NCI-H2196 treated with DMSO at 0.1 percent for 48 hours (cell line): ENCODE data around the gene CKS1B.

Experiments
- DNase-seq: peaks from one replicate; lab custom pipeline; 2025; ENCODE audit not compliant: unreplicated experiment; lab: John Stamatoyannopoulos, UW

Gene CKS1B

DNA sequence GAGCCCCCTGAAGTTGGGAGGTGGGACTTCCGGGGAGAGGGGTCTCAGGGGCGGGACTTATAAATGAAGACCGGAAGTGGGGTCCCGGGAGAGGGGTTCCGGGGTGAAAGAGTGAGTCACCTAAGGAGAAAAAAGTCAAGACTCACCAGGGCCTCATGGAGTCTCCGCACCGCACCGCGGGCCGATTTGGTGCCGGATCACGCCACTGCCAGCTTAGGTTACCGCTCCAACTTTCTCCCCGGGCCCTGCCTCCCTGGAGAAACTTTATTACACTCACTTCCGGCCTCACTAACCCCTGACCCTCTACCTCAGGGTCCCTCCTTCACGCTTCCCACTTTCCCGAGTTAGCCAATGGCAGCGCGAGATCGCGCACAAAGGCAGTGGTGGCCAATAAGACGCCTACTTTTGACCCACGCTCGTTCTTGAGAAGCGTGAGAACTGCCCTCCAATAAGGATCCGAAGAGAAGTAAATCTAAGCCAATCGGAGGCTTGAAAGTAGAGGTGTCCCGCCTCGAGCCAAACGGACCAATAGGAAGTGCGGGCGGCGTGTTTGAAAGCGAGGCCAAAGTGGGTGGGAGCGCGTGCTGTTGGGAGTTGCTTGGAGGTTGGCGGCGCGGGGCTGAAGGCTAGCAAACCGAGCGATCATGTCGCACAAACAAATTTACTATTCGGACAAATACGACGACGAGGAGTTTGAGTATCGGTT, at the start of gene CKS1B:
TSS of gene CKS1B (plus strand) at position 580 of the 706 bp plus-strand sequence. CDS start at position 645, 65 bp downstream.
- peak; percentile 99 for DNase-seq

DNA sequence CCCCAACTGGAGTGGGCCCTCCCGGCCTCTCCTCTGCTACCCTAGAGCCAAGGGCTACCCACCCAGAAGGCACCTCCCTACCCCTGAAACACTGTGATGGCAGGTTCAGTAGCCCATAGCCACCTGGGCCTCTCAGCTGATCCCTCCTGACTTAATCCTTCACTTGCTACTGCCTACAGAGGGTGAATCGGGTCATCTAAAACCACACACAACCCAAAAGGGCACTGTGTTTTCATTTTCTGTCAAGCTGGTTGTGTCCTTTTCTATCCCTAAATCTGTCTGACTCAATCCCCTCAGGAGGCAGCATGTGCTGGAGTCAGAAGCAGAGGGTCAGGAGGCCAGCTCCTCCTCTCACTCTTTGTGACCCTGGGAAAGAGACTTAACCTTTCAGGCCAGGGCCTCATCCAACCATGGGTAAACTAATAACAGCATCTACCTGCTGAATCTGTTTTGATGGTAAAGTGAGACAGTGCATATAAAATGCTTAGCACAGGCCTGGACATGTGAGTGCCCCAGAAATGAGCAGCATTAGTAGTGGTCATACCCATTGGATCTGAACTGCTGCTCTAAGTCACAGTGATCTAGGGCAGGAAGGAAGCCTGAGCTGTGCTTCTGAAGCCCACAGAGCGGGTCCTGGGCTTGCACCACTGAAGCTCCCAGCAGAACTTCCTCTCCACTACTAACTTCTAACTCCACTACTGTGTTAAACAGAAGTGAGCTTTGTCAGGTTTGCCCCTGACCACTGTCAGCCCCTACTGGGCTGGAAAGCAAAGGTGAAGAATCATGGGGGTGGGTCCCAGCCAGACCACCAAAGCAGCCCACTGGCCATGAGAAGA, 48.9 kb upstream of the CKS1B start:
- no peak for DNase-seq

DNA sequence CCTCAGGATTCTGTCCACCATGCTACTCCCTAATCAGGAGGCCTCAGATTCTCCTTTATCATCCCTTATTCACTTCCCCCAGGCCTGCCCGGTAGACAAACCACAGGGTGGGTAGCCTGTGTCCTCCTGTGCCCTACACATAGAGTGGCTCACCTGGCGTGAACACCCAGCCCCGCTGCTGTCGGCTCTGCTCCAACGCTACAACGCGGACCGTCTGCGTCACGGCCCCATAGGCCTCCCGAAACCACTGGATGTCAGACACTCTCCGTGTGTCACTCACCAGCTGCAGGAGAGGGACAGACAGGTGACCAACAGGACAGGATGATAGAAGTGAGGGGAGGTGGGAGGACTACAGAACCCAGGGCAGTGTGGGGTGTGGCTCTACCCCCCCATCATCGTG, 48.3 kb upstream of the CKS1B start:
- no peak for DNase-seq

DNA sequence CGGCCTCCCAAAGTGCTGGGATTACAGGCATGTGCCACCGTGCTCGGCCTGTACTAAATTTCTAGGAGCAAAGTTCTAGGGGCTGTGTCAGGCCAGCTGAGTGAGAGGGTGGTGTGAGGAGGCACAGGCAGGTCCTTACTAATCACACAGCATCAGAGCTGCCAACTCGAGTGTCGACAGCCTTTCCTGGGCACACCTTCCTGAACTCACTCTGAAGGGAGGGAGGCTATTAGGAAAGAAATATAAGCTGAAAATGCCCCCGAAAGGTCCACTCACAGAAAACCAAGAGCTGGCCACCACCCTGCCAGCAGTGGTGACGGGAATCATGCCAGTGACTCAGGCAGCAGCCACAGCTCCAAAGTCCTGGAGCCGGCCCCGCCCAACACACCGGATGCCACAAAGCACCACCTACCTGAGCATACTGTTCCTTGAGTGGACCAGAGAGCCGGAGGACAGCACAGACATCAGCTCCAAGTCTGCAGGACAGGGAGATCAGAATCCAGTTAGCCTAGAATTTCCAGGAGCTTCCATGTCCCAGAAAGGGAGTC, 42.5 kb upstream of the CKS1B start:
- no peak for DNase-seq

DNA sequence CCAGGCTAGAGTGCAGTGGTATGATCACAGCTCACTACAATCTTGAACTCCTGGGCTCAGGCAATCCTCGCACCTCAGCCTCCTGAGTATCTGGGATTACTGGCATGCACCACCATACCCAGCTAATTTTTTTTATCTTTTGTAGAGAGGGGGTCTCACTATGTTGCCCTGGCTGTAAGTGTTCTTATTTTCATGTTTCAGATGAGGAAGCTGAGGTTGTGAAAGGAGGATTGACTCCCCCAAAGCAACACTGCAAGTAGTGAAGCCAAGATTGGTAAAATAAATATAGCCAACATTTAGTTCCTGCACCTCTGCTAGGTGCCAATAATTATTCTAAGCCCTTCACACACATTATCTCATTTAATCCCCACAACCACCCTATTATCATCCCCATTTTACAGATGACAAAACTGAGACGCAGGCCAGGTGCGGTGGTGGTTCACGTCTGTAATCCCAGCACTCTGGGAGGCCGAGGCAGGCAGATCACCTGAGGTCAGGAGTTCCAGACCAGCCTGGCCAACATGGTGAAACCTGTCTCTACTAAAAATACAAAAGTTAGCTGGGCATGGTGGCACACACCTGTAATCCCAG, 40.0 kb upstream of the CKS1B start:
- DNase-seq = no peak

DNA sequence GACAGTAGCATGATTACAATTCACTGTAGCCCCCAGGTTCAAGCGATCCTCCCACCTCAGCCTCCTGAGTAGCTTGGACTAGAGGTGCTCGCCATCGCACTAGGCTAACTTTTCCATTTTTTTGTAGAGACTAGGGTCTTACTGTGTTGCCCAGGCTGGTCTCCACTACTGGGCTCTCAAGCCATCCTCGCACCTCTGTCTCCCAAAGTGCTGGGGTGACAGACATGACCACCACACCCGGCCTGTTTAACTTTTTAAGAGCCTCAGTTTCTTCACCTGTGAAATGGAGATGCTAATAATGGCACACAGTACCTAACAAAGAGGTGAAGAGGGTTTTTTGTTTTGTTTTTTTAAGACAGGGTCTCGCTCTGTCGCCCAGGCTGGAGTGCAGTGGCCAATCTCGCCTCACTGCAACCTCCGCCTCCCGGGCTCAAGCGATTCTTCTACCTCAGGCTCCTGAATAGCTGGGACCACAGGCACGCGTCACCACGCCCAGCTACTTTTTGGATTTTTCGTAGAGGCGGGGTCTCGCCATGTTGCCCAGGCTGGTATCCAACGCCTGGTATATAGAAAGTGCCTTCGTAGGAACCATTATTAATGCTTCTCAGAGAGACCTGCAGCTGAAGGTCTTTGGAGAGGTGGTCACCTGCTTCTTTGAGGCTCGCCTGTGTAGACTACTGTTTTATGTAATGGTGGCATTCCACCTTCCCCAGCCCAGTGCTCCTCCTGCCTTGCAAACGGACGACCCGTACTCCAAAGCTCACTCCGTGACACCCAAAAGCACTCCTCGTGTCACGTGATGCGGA, 38.5 kb upstream of the CKS1B start:
- DNase-seq = no peak

DNA sequence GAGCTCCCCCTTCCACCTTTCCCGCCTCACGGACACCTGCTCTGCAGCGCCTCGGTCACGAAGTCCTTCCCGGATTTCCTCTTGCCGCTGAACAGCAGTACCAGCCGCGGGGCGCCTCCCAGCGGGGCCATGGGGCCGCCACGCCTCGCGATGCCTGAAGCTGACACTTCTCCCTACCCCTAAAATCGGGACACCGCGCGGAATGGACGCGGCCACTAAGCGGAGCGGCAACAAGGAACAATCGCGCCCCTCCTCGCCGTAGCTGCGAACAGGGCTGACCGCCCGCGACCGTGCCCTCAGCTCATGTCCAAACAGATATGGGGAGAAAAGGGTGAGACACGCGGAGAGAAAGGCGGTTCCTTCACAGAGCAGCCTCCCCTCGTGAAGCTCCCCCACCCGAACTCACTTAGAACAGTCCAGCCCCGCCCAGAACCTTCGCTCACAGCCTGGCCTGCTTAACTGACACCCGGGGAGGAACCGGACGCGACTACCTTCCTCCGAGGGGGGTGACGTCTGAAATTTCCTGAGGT, 37.9 kb upstream of the CKS1B start, which contains the start of gene PMVK:
TSS of gene PMVK (minus strand) at position 165 of the 530 bp plus-strand sequence. CDS start at position 131, 34 bp downstream.
- peak; percentile 97 for DNase-seq

DNA sequence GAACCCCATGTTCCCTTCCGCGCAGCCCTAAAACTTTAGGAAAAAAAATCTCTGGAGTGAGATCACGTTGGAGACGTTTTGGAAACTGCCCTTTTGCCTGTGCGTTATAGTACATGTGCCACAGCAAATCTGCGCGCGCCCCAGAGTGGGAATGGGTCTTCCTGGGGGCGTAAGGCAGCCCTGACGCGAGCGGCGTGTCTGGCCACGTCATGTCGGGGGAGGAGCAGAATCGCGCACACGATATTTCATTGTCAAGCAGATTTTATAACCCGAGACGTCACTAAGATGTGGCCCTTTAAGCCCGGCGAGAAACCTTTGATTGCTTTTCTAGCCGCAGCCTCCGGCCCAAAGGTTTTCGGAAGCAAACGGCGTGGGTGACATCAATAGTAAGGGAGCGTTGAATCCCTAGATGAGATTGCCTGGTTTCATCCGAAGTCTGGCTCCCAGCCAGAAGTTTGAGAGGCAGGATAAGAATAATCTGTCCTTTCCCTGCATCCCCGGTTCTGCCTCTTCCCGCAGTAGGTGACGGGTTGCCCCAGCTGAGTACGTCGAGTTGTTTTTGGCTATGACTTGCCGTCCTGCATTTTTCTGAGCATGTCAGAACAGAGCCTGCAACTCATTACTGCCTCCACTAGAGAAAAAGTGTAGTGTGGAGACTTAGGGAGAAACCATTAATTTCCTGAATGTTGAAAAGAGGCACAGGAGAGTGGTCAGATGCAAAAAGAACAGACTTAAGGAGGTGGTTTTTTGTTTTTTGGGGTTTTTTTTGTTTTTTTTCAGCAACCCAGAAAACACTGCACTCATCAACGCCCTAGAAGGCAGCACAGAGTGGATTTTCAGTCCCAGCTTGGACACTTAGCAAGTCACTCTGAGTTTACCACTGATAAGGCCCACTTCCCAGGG, 37.1 kb upstream of the CKS1B start:
- DNase-seq = peak; percentile 76

DNA sequence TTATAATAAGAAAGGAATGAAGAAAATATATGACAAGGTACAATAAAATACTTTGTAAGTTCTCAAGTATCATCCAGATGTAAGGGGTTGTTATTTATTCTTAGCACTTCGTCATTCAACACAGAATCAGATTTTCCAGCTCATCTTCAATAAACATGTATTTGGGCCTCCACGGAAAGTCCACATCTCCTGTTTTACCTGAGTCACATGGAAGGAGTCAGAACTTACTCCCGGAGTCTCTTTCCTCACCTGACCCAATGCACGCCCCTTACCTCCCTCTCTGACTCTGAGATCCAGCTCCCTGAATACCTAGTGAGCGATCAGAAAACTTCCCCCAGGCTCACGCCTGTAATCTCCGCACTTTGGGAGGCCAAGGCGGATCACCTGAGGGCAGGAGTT, 36.5 kb upstream of the CKS1B start:
- no peak for DNase-seq

DNA sequence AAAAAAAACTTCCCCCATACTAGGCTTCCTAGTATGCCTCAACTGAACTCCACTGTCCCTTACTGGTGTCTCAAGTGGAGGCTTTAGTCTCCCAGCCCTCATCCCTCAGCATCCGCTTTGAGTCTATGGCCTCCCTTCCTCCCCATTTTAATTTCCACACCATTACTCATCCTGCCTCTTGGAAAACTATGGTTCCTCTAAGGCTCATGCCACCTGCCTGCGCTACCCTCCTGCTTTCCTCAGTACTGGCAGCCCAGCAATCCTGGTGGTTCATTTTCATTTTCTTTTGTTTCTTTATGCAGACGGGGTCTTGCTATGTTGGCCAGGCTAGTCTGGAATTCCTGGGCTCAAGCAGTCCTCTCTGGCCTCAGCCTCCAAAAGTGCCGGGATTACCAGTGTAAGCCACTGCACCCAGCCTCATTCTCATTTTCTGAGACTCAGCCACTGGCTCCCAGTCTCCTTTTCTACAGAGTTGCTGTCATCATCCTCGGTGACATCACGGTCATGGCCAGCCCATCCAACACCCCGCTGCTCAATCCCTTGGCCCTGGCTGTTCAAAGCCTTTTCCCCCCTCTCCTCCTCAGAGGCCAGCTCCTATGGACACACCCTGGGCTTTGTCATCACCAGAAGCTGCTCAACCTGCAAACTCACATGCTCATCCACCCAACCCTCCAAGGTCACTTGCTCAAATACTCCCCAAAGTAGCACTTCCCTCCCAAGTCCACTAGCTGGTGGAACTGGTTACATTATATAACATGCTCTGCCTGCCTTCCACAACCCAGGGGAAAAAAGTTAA, 35.7 kb upstream of the CKS1B start:
- DNase-seq = no peak

DNA sequence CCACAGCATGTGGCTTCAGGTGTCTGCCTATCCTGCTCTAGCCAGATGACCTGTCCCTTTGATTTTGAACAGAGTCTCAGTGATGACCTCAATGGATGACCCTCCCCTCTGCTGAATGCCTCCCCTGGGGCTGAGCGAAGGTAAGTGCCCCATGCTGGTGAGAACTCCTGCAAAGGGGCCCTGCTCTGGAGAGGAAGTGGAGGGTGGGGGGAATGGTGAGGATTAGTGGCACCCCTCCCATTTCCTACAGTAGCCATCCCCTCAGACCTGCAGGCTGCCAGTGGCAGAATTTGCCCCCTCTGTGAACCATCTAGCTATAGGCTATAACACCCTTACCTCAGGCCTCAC, 34.3 kb upstream of the CKS1B start:
- DNase-seq = no peak

DNA sequence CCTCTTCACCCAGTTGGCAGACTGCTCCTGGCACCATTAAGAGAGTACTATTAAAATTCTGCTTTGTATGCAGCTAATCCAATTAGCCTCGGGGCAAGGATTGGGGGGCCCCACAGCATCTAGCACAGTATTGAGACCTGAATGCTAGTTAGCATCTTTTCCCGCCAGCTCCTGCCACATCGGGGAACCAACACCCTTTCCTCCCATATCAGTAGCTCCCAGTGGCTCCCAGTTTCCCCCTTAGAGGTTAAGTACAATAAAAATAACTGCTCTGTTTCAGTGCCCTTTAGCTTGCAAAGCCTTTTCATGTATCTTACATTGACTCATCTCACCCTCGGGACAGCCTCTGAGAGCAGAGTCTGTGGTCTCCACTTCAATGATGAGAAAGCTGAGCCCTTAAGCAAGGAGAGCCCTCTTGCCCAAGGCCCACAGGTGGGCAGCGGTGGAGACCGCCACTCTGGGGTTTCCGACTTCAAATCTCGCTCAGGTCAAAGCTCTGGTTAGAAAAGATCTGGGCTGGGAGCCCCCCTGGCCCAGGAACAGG, 33.8 kb upstream of the CKS1B start:
- DNase-seq = no peak

DNA sequence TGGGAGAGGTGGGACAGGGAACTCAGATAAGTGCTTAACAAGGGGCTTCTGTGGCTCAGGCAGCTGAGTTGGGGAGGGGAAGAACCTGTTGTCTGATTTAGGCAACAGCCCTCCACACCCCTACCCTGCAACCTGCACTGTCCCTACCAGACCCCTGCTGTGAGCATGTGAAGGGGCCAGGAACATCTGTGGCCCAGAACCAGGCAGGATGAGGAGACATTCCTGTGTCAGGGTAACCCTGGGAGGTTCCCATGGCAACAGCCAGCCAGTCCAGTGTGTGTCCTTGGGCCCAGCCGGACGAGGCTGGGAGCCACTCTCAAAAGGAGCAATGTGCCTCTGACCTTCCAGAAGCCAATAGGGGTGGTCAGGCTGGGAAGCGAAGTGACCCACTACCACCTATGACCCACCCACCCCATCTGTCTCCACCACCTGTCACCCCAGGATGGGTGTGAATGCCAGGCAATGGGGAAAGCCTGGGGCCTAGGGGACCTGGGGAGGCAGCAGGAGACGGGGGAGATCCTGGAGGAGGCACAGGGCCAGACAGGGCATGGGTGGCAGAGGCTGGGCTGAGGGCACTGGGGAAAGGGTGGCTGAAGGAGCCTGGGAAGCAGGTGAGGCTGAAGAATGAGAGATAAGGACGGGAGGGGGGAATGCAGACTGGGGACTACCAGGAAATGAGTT, 33.0 kb upstream of the CKS1B start:
- no peak for DNase-seq

DNA sequence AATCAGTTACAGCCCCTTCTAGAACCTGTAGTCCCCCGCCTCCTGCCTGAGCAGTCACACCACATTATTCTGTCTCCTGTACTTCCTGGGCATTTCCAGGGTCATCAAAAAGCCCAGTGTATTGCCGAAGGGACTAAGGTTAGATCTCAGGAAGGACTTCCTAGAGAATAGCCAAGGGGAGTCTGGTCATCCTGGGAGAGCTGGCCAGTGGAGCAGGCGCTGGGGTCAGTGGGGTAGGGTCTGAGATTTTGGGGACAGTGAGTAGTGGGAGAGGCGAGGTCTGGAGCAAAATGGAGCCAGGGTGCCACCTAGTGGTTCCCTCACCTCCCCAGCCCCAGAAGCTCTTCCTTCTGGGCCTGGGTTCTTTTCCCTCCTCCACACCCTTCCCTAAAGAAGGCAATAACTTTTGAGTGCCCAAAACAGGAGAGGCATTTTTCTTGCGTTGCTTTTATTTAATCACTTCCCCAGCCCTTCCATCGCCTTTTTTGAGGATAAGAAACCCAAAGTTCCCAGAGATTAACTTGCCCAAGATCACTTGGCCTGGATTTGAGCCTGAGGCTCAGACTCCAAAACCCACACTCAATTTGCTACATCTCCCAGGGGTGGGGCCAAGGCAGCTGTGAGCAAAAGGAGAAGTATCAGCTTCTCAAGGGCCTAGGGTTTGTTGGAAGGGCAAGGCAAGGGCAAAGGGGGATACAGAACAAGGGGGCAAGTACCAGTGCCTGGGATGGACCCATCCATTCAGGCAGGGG, 30.7 kb upstream of the CKS1B start:
- peak; percentile 32 for DNase-seq

DNA sequence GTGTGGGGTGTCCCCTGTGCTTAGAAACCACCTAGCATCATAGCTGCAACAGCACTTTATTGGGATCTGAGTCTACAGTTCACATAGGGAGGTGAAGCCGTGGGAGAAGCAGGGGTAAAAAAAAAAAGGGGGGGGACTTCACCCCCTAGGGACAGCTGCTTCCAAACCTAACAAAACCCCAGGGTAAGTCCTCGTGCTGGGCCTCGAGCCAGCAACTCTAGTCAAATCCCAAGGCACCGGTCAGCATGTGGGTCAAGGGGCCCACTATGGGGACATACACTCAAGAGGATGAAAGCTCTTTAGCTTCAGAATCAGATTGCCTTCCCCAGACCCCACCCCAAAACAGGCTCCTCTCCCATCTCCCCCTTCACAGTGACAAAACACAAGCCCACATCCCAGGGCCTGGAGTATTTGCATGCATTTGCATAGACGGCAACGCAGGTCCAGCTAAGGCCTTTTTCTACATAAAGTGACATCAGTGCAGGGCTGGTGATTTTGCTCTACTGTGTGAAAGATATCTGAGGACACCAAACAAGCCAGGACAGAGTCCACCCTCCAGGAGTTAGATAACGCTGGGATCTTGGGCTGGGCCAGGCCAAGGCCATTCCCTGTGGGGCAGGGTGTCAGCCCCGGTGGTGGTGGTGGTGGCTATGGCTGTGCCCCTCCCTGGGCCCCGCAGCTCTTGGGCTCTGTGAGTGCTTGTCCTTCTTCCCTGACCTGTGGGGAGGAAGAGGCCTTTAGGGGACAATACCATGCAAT, 29.9 kb upstream of the CKS1B start:
- no peak for DNase-seq

DNA sequence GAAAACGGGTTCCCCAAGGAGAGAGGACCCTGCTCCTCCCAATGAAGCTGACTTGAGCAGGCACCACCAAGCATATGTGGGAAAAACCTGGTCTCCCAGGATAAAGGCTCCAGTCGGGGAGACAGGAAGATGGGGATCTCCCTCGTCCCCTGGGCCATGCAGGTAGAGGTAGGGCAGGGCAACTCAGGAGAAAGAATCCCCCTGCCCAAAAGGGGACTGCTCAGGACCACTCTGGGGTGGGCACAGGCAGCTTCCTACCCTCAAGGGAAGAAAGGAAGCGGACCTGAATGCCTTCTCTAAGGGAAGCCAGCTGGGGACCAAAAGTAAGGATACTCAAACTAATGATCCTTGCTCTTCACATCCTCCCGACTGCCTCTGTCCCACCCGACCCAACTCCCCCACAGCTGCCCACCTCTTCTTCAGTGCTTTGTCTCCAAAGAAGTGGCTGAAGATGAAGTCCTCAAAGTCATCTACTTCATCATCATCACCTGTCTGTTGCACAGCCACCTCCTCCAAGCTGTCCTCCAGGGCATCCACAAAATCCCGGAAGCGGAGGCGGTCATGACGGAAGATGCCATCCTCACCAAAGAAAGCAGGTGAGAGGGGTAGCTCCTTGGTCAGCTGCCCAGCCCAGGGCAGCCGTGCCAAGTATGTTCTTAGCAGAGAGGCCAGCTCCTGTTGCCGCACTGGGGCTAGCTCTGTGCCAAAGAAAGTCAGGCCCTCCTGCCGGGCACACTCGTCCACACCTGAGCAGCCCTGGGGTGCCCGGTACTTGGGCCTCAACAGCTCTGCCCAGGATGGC, 29.1 kb upstream of the CKS1B start:
- no peak for DNase-seq
